Hypothalamus (tissue), 51 donors: ENCODE measurements around the gene PPIA.
"Not testable (repeated sequence)": the region's sequence is repeated elsewhere in the genome, so short reads cannot be mapped to it uniquely, and the experiment has no call there.

Experiments used
- DNase-seq, 51 donors: peaks; one replicate each; lab custom pipeline; 2025; lab: John Stamatoyannopoulos, UW

The PPIA gene

DNA sequence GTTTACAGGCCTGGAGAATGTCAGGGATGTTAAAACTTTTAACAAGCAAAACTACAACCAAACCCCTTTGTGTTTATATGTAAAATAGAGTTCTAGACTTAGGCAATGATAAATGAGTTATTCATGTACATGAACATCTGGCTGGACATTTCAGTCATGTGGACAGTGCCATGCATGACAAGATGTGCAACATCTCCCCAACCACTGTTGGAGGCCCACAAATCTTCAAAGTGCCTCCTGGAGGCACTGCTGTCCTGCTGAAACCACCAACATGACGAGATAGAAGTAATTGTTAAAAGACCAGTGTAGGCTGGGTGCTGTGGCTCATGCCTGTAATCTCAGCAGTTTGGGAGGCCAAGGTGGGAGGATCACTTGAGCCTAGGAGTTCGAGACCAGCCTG lies 18.4 kb downstream of the PPIA start:
- no peak for DNase-seq

DNA sequence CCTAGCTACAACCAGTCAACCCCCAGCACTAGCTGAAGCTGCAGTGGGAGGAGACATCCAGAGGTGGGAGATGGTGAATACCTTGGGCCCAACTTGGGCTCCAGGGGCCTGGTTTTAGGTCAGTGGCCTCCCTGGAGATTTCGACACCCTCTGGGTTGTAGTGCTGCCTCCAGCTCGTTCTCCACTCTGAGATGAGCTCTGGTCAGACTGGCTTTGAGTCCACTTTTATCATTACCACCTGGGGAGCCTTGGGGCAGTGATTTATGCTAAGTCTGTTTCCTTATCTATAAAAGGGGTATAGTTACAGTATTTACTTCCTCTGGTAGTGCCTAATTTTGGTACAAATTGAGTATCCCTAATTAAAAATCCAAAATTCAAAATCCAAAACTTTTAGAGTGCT lies 22.8 kb downstream of the PPIA start:
- DNase-seq = no peak

DNA sequence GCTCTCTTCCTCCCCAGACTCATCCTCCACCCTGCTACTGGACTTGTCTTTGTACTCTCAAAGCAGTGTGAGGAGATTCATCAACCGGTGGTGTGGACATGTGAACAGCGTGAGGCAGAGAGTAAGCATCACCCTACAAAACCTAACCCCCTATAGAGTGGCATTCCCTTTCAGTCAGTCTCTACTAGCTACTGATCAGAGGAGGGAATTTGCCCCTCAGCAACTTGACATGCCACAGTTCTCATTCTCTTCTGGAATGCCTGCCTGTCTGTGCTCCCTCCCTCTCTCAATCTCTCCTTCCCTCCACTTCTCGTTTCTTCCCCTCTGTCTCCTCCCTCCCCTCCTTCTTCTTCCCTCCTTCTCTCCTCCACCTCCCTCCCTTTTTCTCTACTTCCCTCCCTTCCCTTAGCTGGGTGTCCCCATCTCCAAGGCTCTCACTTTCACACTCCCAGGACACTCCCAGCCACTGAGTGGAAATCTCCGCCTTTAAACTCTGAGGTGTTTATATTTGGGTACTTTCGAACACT lies 26.8 kb downstream of the PPIA start:
- DNase-seq = no peak

DNA sequence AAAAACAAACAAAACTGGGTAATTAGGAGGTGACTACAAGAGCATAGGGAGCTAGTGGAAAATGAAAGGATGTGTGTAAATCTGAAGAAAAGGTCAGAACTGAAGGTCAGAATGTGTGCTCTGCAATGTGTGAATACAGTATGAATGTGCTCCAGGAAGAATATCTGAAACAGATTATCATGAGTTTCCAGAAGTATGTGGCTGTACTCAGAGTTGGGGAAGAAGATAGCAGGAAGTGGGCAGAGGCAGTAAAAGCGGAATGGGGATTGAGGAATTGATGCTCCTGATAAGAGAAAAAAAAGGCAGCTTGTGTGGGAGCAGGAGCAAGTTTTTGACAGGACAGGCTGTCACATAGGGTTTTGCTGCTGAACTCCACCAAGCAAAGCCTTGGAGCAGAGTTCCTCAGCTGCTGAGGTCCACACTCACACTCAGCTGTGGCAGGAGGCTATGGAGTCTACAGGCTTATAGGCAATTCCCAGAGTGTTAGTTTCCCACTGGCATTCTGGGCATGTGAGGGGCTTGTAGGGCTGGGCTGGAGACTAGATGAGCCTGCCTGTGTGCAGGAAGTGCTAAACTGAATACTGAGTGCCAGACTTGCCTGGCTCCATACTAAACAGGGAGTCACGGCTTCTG lies 28.5 kb downstream of the PPIA start:
- no peak for DNase-seq

DNA sequence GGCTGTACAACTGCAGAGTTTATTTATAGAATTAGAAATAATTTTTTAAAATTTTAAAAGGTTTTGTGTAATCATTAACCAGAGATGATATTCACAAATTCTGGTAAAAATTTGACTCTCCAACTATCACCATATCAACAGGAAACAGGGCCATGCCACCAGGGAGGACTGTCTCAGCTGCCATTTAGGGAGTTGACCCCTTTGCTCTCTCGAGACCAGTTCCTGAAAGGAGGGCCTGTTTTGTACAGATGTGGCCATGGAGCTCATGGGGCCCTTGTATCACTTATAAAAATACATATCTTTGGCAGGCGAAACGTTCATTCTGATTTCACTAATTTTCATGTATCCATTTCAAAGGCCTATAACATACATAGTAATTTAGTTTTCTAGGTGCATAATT lies 31.1 kb downstream of the PPIA start:
- no peak for DNase-seq

DNA sequence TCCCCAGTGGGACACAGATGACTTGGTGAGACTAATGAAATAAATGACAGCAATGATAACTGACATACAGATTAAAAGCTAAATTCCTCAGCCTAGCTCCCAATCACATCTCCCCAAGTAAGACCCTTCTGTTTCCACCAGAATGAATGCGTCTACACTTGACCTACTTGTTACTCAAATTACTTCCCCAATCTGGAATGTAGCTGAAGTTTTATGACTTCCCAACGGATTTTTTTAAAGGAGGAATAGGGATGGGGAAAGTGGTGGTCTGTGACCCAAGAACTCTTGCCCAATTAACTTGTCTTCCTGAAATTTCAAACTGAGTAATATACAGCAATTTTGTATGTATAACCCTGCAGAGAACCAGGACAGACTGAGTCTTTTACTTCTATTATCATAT lies 42.3 kb downstream of the PPIA start:
- no peak for DNase-seq

DNA sequence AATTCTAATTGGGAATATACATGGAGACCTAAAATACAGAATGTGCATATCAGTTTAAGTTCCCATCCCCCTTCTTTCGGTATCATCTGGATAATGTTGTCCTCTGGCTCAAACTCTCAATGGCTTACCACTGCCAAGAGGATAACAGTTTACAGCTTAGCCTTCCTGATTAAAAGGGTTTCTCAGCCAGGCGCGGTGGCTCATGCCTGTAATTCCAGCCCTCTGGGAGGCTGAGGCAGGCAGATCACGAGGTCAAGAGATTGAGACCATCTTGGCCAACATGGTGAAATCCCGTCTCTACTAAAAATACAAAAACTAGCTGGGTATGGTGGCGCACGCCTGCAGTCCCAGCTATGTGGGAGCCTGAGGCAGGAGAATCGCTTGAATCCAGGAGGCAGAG lies 46.2 kb downstream of the PPIA start:
- DNase-seq = not testable (repeated sequence)

DNA sequence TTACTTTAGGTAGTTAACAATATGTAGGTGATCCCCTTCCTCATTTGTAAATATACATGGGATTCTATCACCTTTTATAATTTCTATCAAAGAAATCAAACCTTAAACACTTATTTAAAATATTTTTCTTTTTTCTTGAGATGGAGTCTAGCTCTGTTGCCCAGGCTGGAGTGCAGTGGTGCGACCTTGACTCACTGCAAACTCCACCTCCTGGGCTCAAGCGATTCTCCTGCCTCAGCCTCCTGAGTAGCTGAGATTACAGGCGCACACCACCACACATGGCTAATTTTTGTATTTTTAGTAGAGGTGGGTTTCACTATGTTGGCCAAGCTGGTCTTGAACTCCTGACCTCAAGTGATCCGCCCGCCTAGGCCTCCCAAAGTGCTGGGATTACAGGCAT lies 47.0 kb downstream of the PPIA start:
- DNase-seq = not testable (repeated sequence)

DNA sequence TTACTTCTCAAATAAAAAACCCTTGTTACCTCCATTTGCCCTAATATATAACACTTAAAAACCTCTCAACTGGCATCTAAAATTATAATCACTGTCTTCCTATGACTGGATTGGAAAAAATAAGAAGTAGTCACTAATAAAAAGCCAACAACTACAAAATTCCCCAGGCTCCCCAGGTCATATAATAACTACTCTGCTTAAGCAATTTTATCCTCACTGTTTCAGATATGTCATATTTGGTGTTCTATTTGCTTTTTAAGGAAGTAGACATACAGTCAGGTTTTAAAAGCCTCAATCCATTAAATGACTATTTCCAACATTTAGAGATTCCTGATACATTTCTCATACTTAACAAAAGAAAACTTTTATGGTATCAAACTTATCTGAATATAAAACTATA lies 49.0 kb downstream of the PPIA start:
- no peak for DNase-seq

DNA sequence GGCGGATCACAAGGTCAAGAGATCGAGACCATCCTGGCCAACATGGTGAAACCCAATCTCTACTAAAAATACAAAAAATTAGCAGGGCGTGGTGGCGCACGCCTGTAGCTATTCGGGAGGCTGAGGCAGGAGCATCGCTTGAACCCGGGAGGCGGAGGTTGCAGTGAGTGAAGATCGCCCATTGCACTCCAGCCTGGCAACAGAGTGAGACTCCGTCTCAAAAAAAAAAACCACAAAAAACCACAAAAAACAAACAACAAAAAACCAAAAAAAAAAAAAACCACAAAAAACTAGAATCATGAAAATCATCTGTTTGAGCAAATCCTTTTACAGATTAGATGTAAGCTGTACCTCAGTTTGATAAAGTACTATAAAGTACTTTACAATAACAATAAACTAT lies 49.9 kb downstream of the PPIA start:
- not testable (repeated sequence) for DNase-seq

DNA sequence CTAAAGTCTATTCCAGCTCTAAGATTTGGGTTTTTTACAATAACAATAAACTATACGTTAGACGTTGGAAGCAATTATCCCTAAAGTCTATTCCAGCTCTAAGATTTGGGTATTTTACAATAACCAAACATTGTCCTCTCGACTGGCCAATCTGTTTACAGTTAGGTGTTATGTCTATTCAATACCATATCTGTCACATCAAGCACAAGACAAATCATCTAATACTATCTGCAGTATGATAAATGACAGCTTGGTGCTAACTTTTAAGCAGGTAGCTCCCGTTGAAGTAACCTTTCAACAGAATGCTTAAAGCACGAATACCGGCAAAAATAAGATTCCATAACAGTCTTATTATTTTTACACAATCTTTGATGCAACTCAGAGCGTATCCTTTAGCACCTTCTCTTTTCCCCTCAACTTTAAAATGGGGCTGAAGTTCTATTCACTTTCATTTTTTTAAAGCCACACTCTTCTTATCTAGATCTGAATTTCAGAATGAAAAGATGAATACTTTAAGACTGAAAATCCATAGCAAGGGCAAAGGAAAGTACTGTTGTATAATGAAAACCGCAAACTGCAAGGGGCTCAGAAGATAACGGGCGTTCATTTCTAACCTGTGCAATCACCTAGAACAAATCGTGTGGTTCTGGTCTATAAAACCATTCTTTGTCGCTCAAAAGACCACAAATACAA lies 50.5 kb downstream of the PPIA start:
- DNase-seq = peak in 1 of 51 donors; percentile 21

DNA sequence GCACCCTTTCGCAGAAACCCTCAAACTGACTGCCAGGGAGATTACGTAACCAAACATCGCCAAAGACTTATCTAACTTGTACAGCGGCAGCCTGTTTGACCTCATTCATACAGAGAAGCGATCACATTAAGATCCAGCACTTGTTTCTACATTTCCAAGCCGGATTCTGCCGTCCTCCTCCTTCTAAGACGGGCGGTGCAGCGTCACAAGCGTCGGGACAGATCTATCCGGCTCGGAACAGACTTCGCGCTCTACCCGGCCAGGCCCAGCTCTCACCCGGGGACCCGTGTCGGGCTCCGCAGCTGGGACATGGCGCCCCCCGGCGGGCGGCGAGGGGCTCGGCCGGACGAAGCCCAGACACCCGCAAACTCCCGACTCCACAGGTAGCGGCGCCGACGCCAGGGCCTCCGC lies 51.0 kb downstream of the PPIA start:
- peak in 50 of 51 donors; percentile 42 to 98 (median 89) for DNase-seq

DNA sequence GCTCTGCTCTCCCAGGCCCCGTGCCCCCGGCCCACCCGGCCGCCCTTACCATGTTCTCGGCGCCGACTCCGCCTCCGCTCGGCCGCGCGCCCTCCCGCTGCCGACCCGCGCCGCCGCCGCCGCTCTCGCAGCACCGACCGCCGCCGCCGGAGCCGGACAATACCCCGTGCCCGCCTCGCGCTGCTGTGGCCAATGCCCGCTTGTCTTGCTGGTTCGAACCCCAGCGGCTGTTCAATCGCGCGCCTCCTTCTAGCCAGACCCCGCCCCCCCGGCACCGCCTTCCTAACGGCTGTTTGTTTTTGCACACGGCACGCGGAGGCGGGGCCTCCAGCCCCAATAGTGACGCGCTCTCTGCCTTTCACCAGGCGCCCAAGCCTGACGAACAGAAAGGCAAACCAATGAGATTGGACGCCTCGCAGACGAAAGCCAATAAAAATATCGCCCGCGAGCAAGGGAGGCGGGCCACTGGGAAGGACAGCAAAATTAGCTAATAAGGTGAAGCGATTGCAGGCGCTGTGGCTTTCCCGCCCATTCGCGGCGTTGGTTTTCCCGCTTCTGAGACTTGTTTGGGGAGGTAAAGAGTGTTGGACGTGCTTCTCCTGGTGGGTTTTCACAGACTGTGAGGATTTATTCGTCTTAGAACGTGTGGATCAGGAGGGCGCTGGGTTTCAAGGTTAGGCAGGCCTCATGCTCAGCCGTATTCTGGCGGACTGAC lies 51.6 kb downstream of the PPIA start, which contains the start of gene H2AZ2:
Gene H2AZ2 (minus strand): TSS at position 168 of the 715 bp plus-strand sequence. CDS start 116 bp downstream, at position 52.
- DNase-seq = peak; percentile 90 to 100 (median 99)

DNA sequence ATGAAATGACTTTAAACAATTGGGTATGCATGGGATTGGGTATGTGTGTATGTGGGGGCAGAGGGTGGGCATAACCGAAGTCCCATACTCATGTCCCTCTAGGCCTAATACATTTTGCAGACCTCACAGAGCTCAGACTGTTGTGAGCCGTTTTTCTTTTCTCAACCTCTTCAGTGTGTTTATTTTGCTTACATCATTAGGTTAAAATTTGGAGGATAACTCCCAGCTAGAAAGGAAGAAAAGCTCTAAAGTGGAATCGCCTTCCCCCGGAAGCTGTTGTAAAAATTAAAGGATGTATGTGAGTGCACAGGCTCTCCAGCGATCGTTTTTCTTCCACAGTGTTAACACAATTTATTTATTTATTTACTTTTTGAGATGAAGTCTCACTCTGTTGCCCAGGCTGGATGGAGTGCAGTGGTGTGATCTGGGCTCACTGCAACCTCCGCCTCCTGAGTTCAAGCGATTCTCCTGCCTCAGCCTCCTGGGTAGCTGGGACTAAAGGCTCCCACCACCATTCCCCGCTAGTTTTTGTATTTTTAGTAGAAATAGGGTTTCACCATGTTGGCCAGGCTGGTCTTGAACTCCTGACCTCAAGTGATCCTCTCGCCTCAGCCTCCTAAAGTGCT lies 52.9 kb downstream of the PPIA start:
- DNase-seq = no peak

DNA sequence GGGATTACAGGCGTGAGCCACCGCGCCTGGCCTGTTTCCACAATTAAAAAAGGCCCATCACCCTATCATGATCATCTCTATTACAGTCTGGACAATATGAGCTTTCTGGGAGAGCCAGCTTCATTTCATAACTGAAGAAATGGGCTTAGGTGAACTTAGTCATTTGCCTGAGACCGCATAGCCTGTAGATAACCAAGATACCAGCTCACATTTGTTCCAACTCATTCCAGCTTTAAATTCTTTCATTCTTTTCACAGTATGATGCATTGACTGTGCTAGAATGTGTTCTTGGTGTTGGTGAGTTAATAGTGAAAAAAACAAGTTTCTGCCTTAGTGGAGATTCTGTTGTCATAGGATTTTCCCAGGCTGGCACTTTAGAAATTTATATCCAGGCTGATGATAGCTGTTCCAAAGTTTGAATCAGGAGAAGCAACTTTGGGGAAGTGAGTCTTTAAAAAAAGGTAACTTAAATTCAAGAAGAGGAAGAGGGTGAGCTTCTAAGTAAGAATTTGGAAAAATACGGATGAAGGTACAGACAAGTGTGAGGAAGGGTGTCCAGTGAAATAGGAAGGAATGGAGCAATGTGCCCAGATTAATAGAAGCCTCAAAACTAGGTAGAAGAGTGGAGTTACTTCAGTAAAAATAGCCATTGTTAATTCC lies 53.5 kb downstream of the PPIA start:
- DNase-seq = no peak

DNA sequence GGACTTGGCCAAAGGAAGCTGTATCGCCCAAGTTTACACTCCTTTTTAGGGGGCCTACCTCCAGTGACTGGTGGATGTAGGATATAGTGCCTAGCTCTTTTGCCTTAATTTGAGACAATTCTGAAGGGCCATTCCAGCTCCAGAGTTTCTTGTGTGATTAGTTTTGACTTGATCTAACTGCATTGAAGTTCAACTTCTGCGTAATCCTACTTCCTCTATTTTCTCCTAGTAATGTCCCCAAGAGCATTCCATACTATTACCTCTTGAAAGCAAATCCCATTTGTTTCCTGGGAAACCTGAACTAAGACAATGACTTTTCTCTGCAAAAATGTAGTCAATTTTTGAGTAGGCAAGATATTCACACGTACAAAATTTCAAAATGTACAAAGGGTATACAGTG lies 56.1 kb downstream of the PPIA start:
- no peak for DNase-seq
